22Rv1 (cell line): ENCODE data around the gene OR7A10.

Experiments
- H3K27ac ChIP-seq: fragments of 450-650 bp; 2 replicates; pipeline ENCODE4 v1.5.1; 2017
- ZFX ChIP-seq: fragments of 450-650 bp; IDR thresholded peaks from 2 replicates; pipeline ENCODE4 v1.6.1; 2017; ENCODE audit warnings: antibody characterized with exemption, borderline replicate concordance
- TF ChIP-seq, protein P1 (sequence below): fragments of 450-650 bp; IDR thresholded peaks from 2 replicates; pipeline ENCODE4 v1.5.1; 2017; ENCODE audit warnings: mild to moderate bottlenecking

The OR7A10 gene

DNA sequence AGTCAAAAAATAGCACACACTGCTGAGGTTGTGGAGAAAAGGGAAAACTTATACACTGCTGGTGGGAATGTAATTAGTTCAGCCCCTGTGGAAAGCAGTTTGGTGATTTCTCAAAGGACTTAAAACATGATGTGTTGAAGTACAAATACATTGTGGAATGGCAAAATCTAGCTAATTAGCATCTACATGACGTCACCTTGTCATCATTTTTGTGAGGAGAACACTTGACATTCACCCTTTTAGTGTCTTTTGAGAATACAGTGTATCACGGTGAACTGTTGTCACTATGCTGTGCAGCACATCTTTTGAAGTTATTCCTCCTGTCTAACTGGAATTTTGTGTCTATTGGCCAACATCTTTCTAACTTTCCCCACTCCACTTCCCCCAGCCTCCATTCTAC is 5.6 kb downstream of the OR7A10 start:
- no peak overlapping the region for H3K27ac ChIP-seq
- TF ChIP-seq, protein P1, sequence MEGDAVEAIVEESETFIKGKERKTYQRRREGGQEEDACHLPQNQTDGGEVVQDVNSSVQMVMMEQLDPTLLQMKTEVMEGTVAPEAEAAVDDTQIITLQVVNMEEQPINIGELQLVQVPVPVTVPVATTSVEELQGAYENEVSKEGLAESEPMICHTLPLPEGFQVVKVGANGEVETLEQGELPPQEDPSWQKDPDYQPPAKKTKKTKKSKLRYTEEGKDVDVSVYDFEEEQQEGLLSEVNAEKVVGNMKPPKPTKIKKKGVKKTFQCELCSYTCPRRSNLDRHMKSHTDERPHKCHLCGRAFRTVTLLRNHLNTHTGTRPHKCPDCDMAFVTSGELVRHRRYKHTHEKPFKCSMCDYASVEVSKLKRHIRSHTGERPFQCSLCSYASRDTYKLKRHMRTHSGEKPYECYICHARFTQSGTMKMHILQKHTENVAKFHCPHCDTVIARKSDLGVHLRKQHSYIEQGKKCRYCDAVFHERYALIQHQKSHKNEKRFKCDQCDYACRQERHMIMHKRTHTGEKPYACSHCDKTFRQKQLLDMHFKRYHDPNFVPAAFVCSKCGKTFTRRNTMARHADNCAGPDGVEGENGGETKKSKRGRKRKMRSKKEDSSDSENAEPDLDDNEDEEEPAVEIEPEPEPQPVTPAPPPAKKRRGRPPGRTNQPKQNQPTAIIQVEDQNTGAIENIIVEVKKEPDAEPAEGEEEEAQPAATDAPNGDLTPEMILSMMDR = no peak
- TF ChIP-seq ZFX = no peak

DNA sequence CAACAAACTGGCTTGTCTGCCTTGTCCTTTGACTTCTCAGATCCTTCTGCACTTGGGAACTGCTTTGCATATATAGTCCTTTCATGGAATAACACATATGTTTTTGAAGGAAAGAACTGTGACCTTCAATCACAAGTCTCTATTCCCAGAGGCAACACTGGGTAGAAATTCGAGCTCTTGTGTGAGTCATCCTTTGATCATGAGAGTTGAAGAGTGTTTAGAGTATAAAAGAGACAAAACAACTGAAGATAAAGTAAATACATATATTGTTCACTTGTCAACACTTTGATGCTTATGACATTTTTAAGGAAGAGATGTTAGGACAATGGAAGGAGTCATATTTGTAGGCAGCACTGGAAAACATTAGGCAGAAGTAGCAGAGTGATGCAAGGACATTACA is 8.5 kb downstream of the OR7A10 start:
- H3K27ac ChIP-seq = no peak overlapping the region
- TF ChIP-seq, protein P1 = no peak
- no peak for TF ChIP-seq ZFX

DNA sequence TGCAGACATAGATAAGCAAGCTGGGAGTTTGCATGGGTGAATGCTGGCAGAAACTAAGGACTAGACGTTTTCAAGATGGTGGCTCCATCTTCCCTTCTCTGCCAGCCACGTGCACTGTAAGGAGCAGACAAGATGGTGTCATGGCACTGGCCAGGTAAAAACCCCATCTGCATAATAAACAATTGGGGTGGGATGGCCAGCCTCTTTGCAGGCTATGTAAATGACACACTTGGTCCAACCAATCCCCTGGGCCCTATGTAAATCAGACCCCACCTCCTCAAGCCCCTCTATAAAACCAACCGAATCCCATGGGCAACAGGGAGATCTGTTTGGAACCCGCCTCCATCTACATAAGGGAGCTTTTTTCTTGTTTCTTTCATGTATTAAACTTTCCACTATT is 11.3 kb downstream of the OR7A10 start:
- H3K27ac ChIP-seq = no peak overlapping the region
- no peak for TF ChIP-seq ZFX
- TF ChIP-seq, protein P1 = no peak

DNA sequence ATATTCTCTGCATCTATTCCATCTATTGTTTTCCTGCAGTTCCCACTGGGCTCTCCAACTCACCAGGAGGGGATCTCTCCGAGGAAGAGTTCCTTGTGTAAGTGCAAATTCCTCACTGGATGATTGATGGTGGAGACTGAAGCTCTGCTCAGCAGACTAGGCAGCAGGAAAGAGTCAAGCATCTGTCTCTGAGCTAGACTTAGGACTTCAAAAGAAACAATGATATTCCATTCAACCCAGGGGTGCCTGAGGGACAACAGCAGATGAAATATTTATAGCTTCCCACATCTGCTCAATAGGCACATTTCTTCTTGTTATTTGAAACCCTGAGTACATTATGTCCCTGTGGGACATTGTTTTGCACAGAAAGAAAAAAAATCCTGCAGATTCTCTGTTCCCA is 13.7 kb downstream of the OR7A10 start, which contains the start of the genes OR7A5 and OR7C1:
Gene OR7A5, minus strand, starts transcription at position 175 of the 400 bp plus-strand sequence. CDS start 6,944 bp downstream, outside the sequence.
Gene OR7C1, minus strand, starts transcription at position 175 of the 400 bp plus-strand sequence. CDS start 35,049 bp downstream, outside the sequence.
- H3K27ac ChIP-seq = no peak within 1 kb of the TSS
- TF ChIP-seq, protein P1 = no peak
- no peak for TF ChIP-seq ZFX

DNA sequence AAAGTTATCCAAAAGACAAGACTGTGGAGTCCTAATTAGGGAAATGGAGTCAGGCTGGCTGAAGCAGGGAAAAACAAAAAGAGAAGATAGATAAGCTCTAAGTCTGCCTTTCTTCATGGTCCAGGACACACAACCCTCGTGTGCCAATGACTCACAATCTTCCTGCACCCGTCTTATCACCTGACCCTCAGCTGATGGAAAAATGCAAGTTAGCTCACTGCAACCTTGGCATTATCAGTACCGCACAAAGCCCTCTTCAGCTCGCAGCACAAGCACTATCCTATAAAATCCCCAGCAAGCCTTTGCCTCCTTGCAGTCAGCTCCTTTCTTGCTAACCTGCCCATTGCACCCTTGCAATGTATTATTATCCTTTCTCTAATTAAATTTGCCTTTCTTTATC is 18.0 kb downstream of the OR7A10 start:
- TF ChIP-seq ZFX = no peak
- TF ChIP-seq, protein P1 = no peak
- H3K27ac ChIP-seq = no peak overlapping the region

DNA sequence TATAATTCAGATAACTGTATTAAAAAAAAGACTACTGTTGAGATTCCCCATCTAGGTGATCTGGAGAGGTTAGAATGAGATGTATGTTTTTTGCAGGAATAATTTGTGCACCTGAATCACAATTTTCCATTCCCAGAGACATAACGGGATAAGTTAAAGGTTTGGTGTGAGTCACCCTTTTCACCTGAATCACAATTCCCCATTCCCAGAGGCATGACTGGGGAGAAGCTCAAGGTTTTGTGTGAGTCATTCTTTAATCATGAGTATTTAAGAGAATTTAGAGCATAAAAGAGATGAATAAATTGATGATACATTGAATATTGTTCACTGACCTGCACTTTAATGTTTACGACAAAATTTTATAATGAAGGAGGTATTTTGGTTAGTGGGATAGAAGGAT is 22.7 kb downstream of the OR7A10 start:
- TF ChIP-seq ZFX = no peak
- TF ChIP-seq, protein P1 = no peak
- H3K27ac ChIP-seq = no peak overlapping the region

DNA sequence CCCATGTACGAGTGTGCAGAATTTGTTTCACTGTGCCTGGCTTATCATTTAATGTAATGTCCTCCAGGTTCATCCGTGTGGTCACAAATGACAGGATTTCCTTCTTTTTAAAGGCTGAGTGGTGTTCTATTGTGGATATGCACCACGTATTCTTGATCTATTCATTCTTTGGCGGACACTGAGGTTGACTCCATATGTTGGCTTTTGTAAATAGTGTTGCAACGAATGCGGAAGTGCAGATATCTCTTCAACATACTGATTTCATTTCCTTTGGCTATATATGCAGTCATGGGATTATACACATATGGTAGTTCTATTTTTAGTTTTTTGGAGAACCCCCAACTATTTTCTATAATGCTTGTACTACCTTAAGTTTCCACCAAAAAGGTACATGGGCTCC is 26.8 kb downstream of the OR7A10 start:
- TF ChIP-seq, protein P1 = no peak
- no peak for TF ChIP-seq ZFX
- H3K27ac ChIP-seq = no peak overlapping the region
